ENCODE measurements around the gene MYO9A. TPM values are rescaled to one million over a fixed set of nuclear protein-coding genes. Genes with fewer than 3 reads are reported as not detected.

Gene MYO9A
- total RNA-seq, 1 experiment from 2014 or later, result 30.1 TPM

GRCh38 chr15:72127724-72128322 lies 9.9 kb upstream of the MYO9A start:
- CTCF ChIA-PET, result no interaction called here
- no TSS peak for BruUV-seq (replicated peaks)

GRCh38 chr15:72124218-72124617 lies 6.3 kb upstream of the MYO9A start:
- peak; percentile 56 for DNase-seq (ENCODE audit: low spot score)
- H3K9me3 ChIP-seq (ENCODE audit: low read depth, low read length, poor library complexity, severe bottlenecking), result no peaks in the 10 kb centered on the region
- CTCF ChIA-PET, result no interaction called here
- no peaks in the 10 kb centered on the region for H3K27me3 ChIP-seq (replicated peaks; ENCODE audit: insufficient read depth, low read depth, low read length, poor library complexity)
- no peak for TF ChIP-seq CTCF (conservative IDR thresholded peaks at IDR 0.05; ENCODE audit: low read depth, low read length)
- no peak for TF ChIP-seq EZH2 (IDR thresholded peaks at IDR 0.05; ENCODE audit: borderline replicate concordance, low read depth, low read length, poor library complexity, severe bottlenecking)
- POLR2A ChIA-PET (ENCODE audit: low non-redundant PET), result no interaction called here
- no peaks in the 10 kb centered on the region for H3K36me3 ChIP-seq (ENCODE audit: insufficient read depth, low read length, poor library complexity, severe bottlenecking)
- peaks cover 11% of the 10 kb centered on the region for H3K4me1 ChIP-seq (ENCODE audit: insufficient read depth, low read length, poor library complexity, severe bottlenecking)
- no peak overlapping the region for H3K4me3 ChIP-seq (ENCODE audit: low read depth, low read length, poor library complexity, severe bottlenecking)
- H3K27ac ChIP-seq (ENCODE audit: low read depth, low read length, poor library complexity, severe bottlenecking), result no peak overlapping the region
- no TSS peak for BruUV-seq (replicated peaks)
- intact Hi-C loops (cut with micrococcal nuclease; ENCODE audit: unreplicated experiment), result no loop called here

More at GRCh38 chr15:72127724-72128322, 9.9 kb upstream of the MYO9A start:
- no peak overlapping the region for H3K27ac ChIP-seq (ENCODE audit: low read depth, low read length, poor library complexity, severe bottlenecking)
- H3K36me3 ChIP-seq (ENCODE audit: insufficient read depth, low read length, poor library complexity, severe bottlenecking), result no peaks in the 10 kb centered on the region
- no peak for TF ChIP-seq EZH2 (IDR thresholded peaks at IDR 0.05; ENCODE audit: borderline replicate concordance, low read depth, low read length, poor library complexity, severe bottlenecking)
- intact Hi-C loops (cut with micrococcal nuclease; ENCODE audit: unreplicated experiment), result no loop called here
- no peak overlapping the region for H3K4me3 ChIP-seq (ENCODE audit: low read depth, low read length, poor library complexity, severe bottlenecking)
- H3K4me1 ChIP-seq (ENCODE audit: insufficient read depth, low read length, poor library complexity, severe bottlenecking), result peaks cover 11% of the 10 kb centered on the region
- POLR2A ChIA-PET (ENCODE audit: low non-redundant PET), result interaction anchor here (0.5 kb wide), 1 partner anchor 435 kb away, joined by 6 read pairs; no protein-coding TSS in a partner anchor
- H3K27me3 ChIP-seq (replicated peaks; ENCODE audit: insufficient read depth, low read depth, low read length, poor library complexity), result no peaks in the 10 kb centered on the region
- H3K9me3 ChIP-seq (ENCODE audit: low read depth, low read length, poor library complexity, severe bottlenecking), result no peaks in the 10 kb centered on the region
- DNase-seq (ENCODE audit: low spot score), result no peak

GRCh38 chr15:72117486-72118016 lies 399 bp downstream of the MYO9A start:
- POLR2A ChIA-PET (ENCODE audit: low non-redundant PET), result no interaction called here

More at GRCh38 chr15:72117486-72118016, 399 bp downstream of the MYO9A start:
- Histone ChIP-seq H3K9me3 (ENCODE audit: low read depth, low read length, poor library complexity, severe bottlenecking) (no peaks in the 10 kb centered on the region), H3K36me3 (ENCODE audit: insufficient read depth, low read length, poor library complexity, severe bottlenecking) (no peaks in the 10 kb centered on the region), H3K4me1 (ENCODE audit: insufficient read depth, low read length, poor library complexity, severe bottlenecking) (peaks cover 9% of the 10 kb centered on the region), H3K4me3 (ENCODE audit: low read depth, low read length, poor library complexity, severe bottlenecking) (peak overlapping the region; percentile 94), H3K27ac (ENCODE audit: low read depth, low read length, poor library complexity, severe bottlenecking) (peak overlapping the region; percentile 94), H3K27me3 (replicated peaks; ENCODE audit: insufficient read depth, low read depth, low read length, poor library complexity) (no peaks in the 10 kb centered on the region)
- peak; percentile 68 for DNase-seq (ENCODE audit: low spot score)
- no TSS peak for BruUV-seq (replicated peaks)
- intact Hi-C loops (cut with micrococcal nuclease; ENCODE audit: unreplicated experiment), result no loop called here
- TF ChIP-seq CTCF (conservative IDR thresholded peaks at IDR 0.05; ENCODE audit: low read depth, low read length) (no peak), EZH2 (IDR thresholded peaks at IDR 0.05; ENCODE audit: borderline replicate concordance, low read depth, low read length, poor library complexity, severe bottlenecking) (no peak)
- CTCF ChIA-PET, result interaction anchor here (0.5 kb wide), 1 partner anchor 344 kb away, joined by 4 read pairs; no protein-coding TSS in a partner anchor
